ENCODE results near the gene C20orf204.

Gene C20orf204

GRCh38 chr20:64056889-64057627, 21.1 kb downstream of the C20orf204 start:
- DNase-seq, result peak in 1 of 5 experiments; percentile 54

DNA sequence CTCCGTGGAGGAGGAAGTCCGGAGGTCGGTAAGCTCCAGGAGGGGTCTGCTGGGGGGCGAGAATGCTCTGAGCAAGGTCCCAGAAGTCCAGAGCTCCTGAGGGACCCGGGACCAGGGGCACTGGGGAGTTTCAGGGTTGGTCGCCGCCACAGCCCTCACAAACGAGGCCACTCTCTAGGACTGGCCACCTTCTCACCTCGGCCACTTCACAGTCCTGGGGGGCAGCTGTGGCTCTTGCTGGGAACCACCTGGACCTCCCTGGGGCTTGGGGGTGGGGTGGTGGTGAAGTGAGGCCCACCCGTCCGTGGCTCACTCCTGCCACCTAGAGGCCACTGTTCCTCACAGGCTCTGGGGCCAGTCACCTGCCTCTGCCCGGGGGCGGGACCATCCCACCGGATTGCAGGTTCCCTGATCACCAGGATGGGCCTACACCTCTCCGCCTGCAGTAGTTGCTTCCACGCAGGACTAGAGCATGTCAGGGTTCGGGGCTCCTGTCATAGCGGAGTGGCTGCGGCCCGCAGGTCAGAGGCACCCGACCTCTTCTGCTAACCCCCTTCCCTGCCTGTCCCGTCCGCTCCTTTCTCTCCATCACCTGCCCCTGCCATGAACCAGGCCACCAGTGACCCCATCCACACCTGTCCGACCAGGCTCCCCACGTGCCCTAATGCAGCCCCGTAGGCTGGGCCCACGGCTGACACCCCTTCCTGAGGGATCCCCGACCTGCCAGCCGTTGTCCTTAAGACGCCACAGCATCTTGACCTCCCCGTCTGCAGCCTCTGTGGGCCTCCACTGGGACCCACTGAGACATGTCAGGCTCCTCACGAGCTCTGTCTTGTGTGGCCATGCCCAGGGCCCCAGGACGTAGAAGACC, 21.9 kb downstream of the C20orf204 start:
- peak; percentile 51 to 76 (median 69) for DNase-seq

GRCh38 chr20:64058536-64058935, 22.6 kb downstream of the C20orf204 start:
- DNase-seq, result no peak

DNA sequence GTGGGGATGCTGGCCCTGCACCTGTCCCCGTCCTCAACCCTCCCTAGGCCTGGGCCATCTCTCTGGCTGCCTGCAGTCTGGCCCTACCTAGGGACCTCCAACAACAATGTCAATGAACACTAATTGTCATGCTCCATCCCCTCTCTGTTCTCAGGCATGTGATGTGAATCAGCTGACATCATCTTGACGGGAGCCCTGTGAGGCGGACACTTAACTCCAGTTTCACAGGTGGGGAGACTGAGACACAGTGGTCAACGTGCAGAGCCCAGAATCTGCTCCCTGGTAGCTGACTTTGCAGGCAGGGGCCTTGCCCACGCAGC, 26.3 kb downstream of the C20orf204 start:
- DNase-seq, result no peak

DNA sequence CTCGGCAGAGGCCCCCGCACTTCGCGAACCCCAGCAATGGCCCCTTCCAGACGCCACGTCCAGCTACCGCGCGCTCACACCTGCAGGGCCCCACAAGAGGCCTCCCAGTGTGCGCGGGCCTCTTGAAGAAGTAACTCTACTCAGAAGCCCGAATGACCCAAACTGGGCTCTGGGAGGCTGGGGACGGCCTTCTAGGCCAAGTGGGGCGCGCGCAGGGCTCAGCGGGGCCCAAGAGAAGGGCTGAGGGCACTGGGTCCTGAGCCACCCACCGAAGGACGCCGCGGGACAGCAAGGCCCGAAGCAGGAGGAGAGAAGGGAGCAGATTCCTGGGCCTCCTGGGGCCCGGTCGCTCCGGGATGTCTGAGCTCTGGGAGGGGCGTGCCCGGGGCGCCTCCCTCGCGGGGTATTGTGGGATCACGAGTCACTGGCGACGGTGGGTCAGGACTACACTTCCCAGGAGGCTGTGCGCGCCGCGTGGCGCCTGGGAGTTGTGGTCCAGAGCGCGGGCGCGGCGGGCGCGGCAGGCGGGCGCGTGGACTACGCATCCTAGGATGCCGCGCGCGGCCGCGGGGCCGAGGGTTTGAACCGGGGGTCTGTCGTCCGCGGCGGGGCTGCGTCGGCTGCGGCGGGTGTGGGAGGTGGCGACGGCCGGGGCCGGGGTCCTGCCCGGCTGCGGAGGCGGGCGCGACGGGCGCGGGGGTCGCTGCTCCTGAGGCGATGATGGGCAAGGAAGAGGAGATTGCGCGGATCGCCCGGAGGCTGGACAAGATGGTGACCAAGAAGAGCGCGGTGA, 26.8 kb downstream of the C20orf204 start, which contains the start of gene TCEA2:
TSS of gene TCEA2 (plus strand) at position 603 of the 793 bp plus-strand sequence. CDS start at position 718, 115 bp downstream.
- DNase-seq, result peak; percentile 81 to 97 (median 90)

DNA sequence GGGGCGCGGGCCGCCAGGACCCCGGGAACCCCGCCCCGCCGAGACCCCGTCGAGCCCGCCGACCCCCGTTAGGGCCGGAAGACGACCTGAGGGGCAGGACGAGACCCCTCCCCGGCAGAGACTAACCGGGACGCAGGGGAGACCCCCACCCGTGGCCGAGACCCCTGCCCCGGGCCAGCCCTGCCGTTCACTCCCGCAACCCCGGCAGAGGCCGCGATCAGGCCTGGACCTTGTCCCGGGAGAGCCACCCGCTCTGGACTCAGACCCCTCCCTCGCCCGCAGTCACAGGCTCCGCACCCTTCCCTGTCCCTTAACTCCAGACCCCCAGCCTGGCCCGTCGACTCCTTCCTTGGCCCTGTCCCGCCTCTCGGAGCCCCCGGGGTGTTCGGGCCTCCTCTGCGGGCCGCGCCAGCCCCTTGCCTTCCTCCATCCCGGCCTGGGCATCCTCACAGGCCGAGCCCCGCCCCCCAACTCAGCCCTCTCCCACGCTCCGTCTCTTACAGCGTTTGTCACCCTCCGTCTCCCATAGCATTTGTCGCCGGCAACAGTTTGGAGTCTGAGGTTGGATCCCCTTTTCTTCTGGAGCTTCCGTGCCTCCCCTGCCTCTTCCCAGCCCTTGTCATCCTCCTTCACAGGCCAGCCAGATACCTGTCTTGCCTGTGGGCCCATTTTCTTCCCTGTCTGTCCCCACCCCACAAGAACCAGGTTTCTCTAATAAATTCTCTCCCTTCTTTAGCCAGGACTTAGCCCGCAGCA, 27.6 kb downstream of the C20orf204 start:
- no peak for DNase-seq

GRCh38 chr20:64064145-64064698, 28.2 kb downstream of the C20orf204 start:
- DNase-seq, result no peak

DNA sequence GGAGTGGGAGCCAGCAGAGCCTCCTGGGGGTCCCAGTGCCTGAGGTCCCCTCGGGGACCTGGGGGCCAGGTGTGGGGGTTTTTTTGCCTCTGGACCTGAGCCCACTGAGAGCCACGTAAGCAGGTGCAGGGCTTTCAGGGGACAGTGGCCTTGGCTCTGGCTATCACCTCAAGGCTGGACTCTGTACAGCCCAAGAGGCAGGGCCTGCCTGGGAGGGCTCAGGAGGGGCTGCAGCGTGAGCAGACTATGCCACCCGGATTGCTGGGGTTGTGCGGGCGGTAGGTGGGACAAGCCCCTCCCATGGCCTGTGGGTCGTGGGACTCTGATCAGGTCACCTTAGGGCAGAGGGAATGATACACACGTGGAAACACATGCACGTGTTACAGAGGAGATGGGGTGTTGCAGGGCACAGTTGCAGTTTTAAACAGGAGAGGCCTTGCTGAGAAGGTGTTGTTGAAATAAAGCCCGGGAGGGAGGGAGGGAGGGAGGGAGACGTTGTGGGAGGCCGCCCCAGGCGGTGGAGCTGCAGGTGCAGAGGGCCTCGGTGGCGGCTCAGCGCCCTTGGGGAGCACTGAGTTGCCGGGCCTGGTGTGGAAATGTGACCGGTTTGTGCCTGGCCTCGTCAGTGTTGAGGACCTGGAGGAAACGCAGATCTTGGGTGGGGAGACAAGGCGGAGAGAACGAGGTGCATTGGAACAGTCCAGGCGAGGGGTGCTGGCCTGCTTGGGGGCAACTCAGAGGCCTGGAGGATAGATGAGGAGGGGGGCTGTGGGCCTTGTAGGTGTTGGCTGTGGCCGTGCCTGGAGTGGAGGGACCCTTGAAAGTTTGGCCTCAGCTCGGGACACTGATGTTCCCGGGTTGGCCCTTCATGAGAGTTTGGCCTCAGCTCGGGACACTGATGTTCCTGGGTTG, 29.3 kb downstream of the C20orf204 start:
- DNase-seq, result peak in 1 of 5 experiments; percentile 38

- DNase-seq, result peak in 3 of 5 experiments; percentile 33 to 95 (median 75)
Observed at GRCh38 chr20:64065974-64066343, 30.0 kb downstream of the C20orf204 start.

DNA sequence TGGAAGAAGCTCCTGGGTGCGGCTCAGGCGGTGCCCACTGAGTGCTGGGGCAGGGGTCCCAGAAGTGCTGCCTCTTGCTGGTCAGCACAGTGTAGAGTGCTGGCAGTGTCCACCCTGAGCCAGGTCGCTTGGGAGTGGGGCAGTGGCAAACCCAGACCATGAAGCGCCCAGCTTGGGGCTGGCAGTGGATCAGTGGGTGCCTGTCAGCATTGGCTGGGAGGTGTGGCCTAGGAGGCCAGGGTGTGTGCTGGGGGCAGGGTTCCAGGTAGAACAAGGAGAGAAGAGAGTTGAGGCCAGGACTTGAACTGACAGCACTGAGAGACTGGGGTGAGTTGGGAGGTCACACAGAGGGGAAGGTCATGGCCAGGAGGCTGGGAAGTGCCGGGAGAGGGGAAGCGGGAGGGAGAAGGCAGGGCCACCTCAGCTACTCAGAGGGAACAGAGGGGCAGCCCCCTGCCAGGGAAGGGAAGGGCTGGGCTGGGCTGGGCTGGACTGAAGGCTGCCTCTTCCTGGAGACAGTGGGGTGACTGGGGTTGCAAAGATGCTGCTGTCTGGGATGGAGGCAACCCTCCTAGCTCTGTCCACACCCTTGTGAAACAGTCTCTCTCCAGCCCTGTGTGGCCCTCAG, 31.1 kb downstream of the C20orf204 start:
- DNase-seq, result no peak

DNA sequence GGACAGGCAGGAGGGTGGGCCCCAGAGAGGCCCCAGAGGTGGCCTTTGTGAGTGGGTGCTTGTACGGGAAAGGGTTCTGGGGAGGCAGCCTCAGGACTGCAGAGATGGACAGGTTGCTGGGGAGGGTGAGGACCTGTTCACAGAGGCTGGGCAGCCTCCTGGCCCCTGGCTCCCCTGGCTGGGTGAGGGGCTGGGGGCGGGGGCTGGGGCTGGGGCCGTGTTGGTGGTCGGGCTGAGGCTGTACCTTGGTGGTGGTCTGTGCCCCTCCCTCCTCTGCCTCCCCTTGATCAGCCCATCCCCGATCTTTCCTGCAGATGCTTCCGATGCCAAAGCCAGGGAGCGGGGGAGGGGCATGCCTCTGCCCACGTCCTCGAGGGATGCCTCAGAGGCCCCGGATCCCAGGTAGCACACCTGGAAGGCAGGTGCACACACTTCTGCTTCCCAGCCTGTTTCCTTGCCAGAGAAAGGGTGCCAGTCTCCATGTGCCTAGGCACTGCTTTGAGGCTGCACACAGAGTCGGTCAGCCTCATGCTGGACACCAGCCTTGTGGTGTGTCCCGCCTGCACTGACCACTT, 31.8 kb downstream of the C20orf204 start:
- DNase-seq, result no peak

GRCh38 chr20:64068386-64069208, 32.6 kb downstream of the C20orf204 start:
- no peak for DNase-seq

DNA sequence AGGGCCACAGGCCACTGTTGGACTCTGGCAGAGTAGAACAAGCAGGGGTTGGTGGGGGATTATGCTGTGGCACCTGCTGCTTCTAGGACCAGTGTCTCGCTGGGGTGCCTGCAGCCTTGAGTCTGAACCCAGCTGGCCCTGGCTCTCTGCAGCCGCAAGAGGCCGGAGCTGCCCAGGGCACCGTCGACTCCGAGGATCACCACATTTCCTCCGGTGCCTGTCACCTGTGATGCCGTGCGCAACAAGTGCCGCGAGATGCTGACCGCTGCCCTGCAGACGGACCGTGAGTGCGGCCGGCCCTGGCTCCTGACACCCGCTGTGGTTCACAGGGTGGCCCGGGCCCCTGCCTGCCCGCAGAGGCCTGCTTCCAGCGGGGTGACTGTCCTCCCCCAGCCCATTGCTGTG, 33.2 kb downstream of the C20orf204 start:
- no peak for DNase-seq

DNA sequence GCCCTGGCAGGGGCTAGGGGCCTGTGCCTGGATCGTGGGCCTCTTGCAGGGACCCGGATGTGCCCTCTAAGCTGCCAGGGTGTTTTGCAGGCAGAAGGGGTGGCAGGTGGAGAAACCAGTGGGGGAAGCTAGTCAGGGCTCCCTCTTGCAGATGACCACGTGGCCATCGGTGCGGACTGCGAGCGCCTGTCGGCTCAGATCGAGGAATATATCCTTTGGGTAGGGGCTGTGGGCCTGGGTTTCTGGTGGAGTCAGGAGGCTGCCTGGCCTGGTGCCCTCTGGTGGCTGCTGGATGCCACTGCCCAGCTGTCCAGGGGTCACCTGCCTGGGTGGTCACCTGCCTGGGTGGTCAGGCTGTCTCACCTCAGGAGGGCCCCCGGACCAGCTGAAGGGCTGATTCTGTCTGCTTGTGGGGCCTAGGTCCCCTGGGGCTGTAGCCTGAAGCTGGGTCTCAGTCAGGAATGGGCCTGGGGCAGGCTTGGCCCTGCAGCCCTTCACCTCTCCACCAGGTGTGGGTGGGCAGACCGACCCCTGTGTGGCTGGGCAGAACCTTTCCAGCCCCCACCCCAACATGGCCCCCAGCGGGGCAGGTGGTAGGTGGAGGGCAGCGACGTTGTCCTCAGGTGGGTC, 33.7 kb downstream of the C20orf204 start:
- no peak for DNase-seq

DNA sequence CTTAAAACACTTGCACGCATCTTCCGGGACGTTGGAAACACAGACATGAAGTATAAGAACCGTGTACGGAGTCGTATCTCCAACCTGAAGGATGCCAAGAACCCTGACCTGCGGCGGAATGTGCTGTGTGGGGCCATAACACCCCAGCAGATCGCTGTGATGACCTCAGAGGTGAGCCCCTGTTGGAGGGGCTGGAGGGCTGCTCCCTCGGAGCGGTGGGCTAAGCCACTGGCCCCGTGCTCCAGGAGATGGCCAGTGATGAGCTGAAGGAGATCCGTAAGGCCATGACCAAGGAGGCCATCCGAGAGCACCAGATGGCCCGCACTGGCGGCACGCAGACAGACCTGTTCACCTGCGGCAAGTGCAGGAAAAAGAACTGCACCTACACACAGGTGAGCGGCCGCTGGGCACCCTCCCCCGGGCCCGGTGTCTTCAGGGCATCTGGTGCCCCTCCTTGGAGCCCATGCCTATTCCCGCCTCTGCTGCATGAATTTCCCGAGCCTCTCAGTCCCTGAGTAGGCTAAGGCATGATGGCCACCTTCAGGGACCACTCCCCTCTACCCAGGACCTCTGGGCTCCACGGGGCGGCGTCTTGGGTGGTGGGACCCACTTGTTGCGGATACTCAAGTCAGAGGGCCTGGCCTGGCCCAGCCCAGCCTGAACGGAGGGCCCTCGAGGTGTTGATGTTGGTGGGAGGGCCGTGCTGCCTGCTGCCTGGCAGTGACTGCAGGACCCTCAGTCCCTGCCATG, 34.4 kb downstream of the C20orf204 start:
- no peak for DNase-seq

DNA sequence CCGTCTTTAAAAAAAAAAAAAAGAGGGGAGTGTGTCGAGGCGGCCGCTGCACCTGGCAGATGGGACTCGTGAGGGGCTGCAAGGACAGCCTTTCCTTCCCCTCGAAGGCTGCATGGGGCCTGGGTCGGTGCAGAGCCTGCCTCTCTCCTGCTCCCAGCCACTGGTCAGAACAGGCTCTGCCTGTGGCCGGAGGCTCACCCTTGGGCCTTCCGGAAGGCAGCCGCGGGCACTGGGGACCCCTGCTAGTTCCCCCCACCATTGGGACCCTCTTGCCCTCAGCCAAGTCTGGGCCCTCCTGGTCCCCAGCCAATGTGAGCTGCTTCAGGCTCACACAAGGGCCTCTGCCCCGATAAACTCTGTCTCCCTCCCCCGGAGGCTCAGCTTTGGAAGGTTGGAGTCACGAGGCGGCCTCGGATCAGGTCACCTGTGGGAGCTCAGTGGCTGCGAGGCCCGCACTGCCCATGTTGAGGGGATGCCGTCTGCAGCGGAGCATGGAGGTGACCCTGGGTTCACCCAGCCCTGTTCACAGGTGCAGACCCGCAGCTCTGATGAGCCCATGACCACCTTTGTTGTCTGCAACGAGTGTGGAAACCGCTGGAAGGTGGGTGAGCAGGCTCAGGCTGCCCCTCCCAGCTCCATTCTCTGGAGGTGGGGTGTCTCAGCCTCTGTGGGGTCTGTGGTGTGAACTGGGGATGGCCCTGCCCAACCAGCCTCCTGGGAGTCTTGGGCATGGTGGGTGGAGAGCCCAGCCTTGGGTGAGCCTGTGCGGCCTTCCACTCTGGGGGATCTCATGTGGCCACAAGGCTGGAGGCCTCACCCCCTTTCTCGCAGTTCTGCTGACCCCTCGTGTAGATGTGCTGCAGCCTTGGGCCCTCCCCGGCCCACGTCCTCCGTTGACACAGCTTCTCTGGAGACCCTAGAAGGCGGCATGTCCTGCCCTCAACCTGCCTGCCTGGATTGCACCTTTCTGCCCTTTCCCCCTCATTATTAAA, 35.7 kb downstream of the C20orf204 start:
- no peak for DNase-seq
